Nephron (organoid): Measurements from ENCODE around the gene LRRC74A.

ENCODE experiments used
- H3K27ac Mint-ChIP-seq, 3 experiments: 2 replicates each; pipeline ENCODE4 v1.8.0; 2020; ENCODE audit warnings: mixed read lengths in 3 of 3, mild to moderate bottlenecking in 2 of 3, moderate library complexity in 1 of 3
- H3K27me3 Mint-ChIP-seq: 2 replicates; pipeline ENCODE4 v1.8.0; 2021; ENCODE audit warnings: low read depth, mild to moderate bottlenecking, moderate library complexity, mixed read lengths
- H3K36me3 Mint-ChIP-seq: 2 replicates; pipeline ENCODE4 v1.8.0; 2020; ENCODE audit warnings: low read depth, mixed read lengths
- H3K4me1 Mint-ChIP-seq: 2 replicates; pipeline ENCODE4 v1.8.0; 2020; ENCODE audit warnings: mixed read lengths
- H3K4me3 Mint-ChIP-seq, 3 experiments: 2 replicates each; pipeline ENCODE4 v1.8.0; 2020; ENCODE audit warnings: mild to moderate bottlenecking in 3 of 3, mixed read lengths in 3 of 3, moderate library complexity in 2 of 3
- H3K9me3 Mint-ChIP-seq: 2 replicates; pipeline ENCODE4 v1.8.0; 2020; ENCODE audit warnings: mixed read lengths
- CTCF ChIP-seq, 3 experiments: fragments of 200-600 bp; sonication (generic); IDR thresholded peaks; one replicate each; pipeline ENCODE4 v1.5.0; 2021; ENCODE audit warnings: antibody characterized with exemption in 3 of 3; ENCODE audit not compliant: unreplicated experiment in 3 of 3

Gene LRRC74A

GRCh38 chr14:76820700-76821099, 5.5 kb upstream of the LRRC74A start:
- no peak overlapping the region for H3K4me3 Mint-ChIP-seq
- H3K9me3 Mint-ChIP-seq, result peaks cover 10% of the 10 kb centered on the region
- TF ChIP-seq CTCF (IDR thresholded peaks at IDR 0.05; ENCODE audit: unreplicated experiment in 3 of 3), result no peak
- no peaks in the 10 kb centered on the region for H3K4me1 Mint-ChIP-seq
- peaks cover 1% of the 10 kb centered on the region for H3K27me3 Mint-ChIP-seq
- H3K27ac Mint-ChIP-seq, result no peak overlapping the region
- H3K36me3 Mint-ChIP-seq, result no peaks in the 10 kb centered on the region

GRCh38 chr14:76827696-76828296, 1.6 kb downstream of the LRRC74A start:
- Mint-ChIP-seq H3K9me3 (peaks cover 5% of the 10 kb centered on the region), H3K4me3 (no peak overlapping the region), H3K27me3 (peaks cover 7% of the 10 kb centered on the region), H3K27ac (no peak overlapping the region), H3K4me1 (peaks cover 28% of the 10 kb centered on the region), H3K36me3 (no peaks in the 10 kb centered on the region)
- TF ChIP-seq CTCF (IDR thresholded peaks at IDR 0.05; ENCODE audit: unreplicated experiment in 3 of 3), result no peak

GRCh38 chr14:76828339-76829012, 2.3 kb downstream of the LRRC74A start:
- no peaks in the 10 kb centered on the region for H3K36me3 Mint-ChIP-seq
- H3K4me3 Mint-ChIP-seq, result no peak overlapping the region
- peak overlapping the region in 1 of 3 experiments; percentile 11 for H3K27ac Mint-ChIP-seq
- no peak for TF ChIP-seq CTCF (IDR thresholded peaks at IDR 0.05; ENCODE audit: unreplicated experiment in 3 of 3)
- H3K27me3 Mint-ChIP-seq, result peaks cover 7% of the 10 kb centered on the region
- no peaks in the 10 kb centered on the region for H3K9me3 Mint-ChIP-seq
- H3K4me1 Mint-ChIP-seq, result peaks cover 28% of the 10 kb centered on the region

GRCh38 chr14:76829013-76829365, 2.8 kb downstream of the LRRC74A start:
- TF ChIP-seq CTCF (IDR thresholded peaks at IDR 0.05; ENCODE audit: unreplicated experiment in 3 of 3), result no peak
- Mint-ChIP-seq H3K27me3 (peaks cover 7% of the 10 kb centered on the region), H3K36me3 (no peaks in the 10 kb centered on the region), H3K27ac (peak overlapping the region in 1 of 3 experiments; percentile 11), H3K4me1 (peaks cover 31% of the 10 kb centered on the region), H3K9me3 (no peaks in the 10 kb centered on the region), H3K4me3 (no peak overlapping the region)

- Mint-ChIP-seq H3K27ac (peak overlapping the region in 1 of 3 experiments; percentile 41), H3K9me3 (no peaks in the 10 kb centered on the region), H3K4me3 (no peak overlapping the region), H3K4me1 (peaks cover 38% of the 10 kb centered on the region), H3K27me3 (peaks cover 7% of the 10 kb centered on the region), H3K36me3 (no peaks in the 10 kb centered on the region)
- TF ChIP-seq CTCF (IDR thresholded peaks at IDR 0.05; ENCODE audit: unreplicated experiment in 3 of 3), result no peak
Measured at GRCh38 chr14:76829650-76830421, 3.6 kb downstream of the LRRC74A start.
